Uterus (tissue), 2 donors: ENCODE data around the gene CLSTN2.

Experiments
- POLR2A ChIP-seq, 2 donors: fragments of 450-650 bp; IDR thresholded peaks; one replicate each; pipeline ENCODE4 v1.6.1; 2016; ENCODE audit warnings: antibody characterized with exemption in 2 of 2, mild to moderate bottlenecking in 1 of 2, moderate library complexity in 1 of 2
- TF ChIP-seq, protein P1 (sequence below), 4 experiments: fragments of 200-600 bp in 2 of 4; fragments of 450-650 bp in 2 of 4; sonication (generic) in 2 of 4; IDR thresholded peaks; one replicate each; pipeline ENCODE4 v1.5.1; 2016 to 2019; ENCODE audit warnings: antibody characterized with exemption in 4 of 4, mild to moderate bottlenecking in 2 of 4, moderate library complexity in 1 of 4

DNA sequence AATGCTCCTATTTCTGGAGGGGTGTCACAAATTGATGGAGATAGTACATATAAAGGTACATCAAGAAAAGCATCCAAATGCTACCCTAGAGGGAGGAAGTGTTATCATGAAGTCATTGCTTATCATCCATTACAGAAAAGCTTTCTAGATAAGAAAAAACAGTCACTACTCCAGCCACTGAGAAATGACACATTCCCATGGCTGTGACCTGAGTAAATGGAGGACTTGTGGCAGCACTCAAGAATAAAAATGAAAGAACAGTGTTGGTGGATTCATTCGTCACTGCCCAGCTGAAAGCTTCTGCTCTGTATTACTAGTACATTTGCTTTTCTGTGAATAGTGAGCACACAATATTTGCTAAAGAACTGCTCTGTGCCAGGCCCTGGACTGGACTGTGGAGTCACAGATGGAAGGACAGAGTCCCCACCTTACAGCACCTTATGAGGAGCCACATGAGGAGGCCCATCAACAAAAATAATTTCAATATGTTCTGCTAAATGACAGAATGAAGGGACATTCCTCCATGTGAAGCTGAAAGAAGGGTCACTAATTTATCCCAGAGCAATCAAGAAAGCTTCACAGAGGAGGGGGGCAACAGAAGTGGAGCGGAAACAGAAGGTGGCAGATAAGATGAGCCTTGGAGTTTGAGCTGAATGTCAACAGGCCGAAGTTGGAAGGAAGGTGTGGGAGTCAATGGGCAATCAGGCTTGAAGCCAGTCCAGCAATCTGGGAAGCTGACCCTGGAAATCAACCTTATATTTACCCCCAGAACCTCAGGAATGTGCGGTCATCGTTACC, 399.3 kb downstream of the CLSTN2 start:
- TF ChIP-seq, protein P1, sequence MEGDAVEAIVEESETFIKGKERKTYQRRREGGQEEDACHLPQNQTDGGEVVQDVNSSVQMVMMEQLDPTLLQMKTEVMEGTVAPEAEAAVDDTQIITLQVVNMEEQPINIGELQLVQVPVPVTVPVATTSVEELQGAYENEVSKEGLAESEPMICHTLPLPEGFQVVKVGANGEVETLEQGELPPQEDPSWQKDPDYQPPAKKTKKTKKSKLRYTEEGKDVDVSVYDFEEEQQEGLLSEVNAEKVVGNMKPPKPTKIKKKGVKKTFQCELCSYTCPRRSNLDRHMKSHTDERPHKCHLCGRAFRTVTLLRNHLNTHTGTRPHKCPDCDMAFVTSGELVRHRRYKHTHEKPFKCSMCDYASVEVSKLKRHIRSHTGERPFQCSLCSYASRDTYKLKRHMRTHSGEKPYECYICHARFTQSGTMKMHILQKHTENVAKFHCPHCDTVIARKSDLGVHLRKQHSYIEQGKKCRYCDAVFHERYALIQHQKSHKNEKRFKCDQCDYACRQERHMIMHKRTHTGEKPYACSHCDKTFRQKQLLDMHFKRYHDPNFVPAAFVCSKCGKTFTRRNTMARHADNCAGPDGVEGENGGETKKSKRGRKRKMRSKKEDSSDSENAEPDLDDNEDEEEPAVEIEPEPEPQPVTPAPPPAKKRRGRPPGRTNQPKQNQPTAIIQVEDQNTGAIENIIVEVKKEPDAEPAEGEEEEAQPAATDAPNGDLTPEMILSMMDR (IDR thresholded peaks at IDR 0.05): no peak
- TF ChIP-seq POLR2A (IDR thresholded peaks at IDR 0.05): no peak
